HEK293 (cell line): ENCODE data around the gene GUK1.

ENCODE experiments used
- CTCF ChIA-PET: fragments of 350-600 bp; formaldehyde crosslinking; extraction: SDS; loops from one replicate; lab custom pipeline; 2021; ENCODE audit warnings: antibody characterized with exemption; lab: Yijun Ruan, JAX
- POLR2A ChIA-PET: fragments of 300-600 bp; formaldehyde crosslinking; extraction: SDS; loops from one replicate; lab custom pipeline; 2020; ENCODE audit warnings: antibody characterized with exemption, inconsistent platforms; lab: Yijun Ruan, JAX
- H3K27ac ChIP-seq: fragments of 200-500 bp; sonication (Bioruptor generic); 2 replicates; pipeline ENCODE4 v1.5.1; 2014; ENCODE audit warnings: low read depth, low read length, control low read depth, inconsistent platforms; ENCODE audit errors: extremely low read depth
- H3K36me3 ChIP-seq, 2 experiments: fragments of 200-500 bp in 1 of 2; sonication (Bioruptor generic) in 1 of 2; 1 replicate in 1 of 2; 2 replicates in 1 of 2; pipeline ENCODE4 v1.5.1; 2014 to 2017; ENCODE audit warnings: inconsistent platforms in 2 of 2, low read length in 2 of 2; ENCODE audit not compliant: control insufficient read depth in 2 of 2, insufficient read depth in 1 of 2
- H3K4me1 ChIP-seq: fragments of 200-500 bp; sonication (Bioruptor generic); 2 replicates; pipeline ENCODE4 v1.5.1; 2014; ENCODE audit warnings: mild to moderate bottlenecking, low read length, inconsistent platforms; ENCODE audit not compliant: control insufficient read depth, insufficient read depth
- H3K4me3 ChIP-seq: 2 replicates; pipeline ENCODE4 v1.5.1; 2011; ENCODE audit warnings: low read depth, mild to moderate bottlenecking, control low read depth, low read length, moderate library complexity
- H3K9me3 ChIP-seq: fragments of 200-500 bp; sonication (Bioruptor generic); 2 replicates; pipeline ENCODE4 v1.5.1; 2014; ENCODE audit warnings: low read depth, low read length, inconsistent platforms; ENCODE audit not compliant: control insufficient read depth, insufficient read depth
- FEZF1 ChIP-seq: fragments of 450-650 bp; formaldehyde crosslinking; IDR thresholded peaks from 2 replicates; pipeline ENCODE4 v1.5.1; 2016; ENCODE audit warnings: missing biosample characterization, missing genetic modification characterization
- GFI1B ChIP-seq: fragments of 450-650 bp; formaldehyde crosslinking; IDR thresholded peaks from 2 replicates; pipeline ENCODE4 v1.5.1; 2016; ENCODE audit warnings: missing biosample characterization, missing genetic modification characterization
- HOXC10 ChIP-seq: sonication (generic); formaldehyde crosslinking; IDR thresholded peaks from 2 replicates; pipeline ENCODE4 v1.8.1; 2023; ENCODE audit warnings: mild to moderate bottlenecking, missing genetic modification reagents
- IKZF3 ChIP-seq: fragments of 450-650 bp; IDR thresholded peaks from 2 replicates; pipeline ENCODE4 v1.5.0; 2018; ENCODE audit warnings: missing biosample characterization, mild to moderate bottlenecking, missing genetic modification characterization, moderate library complexity
- YY2 ChIP-seq: fragments of 450-650 bp; formaldehyde crosslinking; IDR thresholded peaks from 2 replicates; pipeline ENCODE4 v1.5.1; 2016; ENCODE audit warnings: missing biosample characterization, missing genetic modification characterization
- ZFP37 ChIP-seq: fragments of 450-650 bp; formaldehyde crosslinking; IDR thresholded peaks from 2 replicates; pipeline ENCODE4 v1.5.1; 2016; ENCODE audit warnings: missing biosample characterization, missing genetic modification characterization
- ZNF175 ChIP-seq: fragments of 450-650 bp; formaldehyde crosslinking; IDR thresholded peaks from 2 replicates; pipeline ENCODE4 v1.5.1; 2016; ENCODE audit warnings: missing biosample characterization, missing genetic modification characterization
- ZNF184 ChIP-seq: fragments of 450-650 bp; IDR thresholded peaks from 2 replicates; pipeline ENCODE4 v1.5.1; 2018; ENCODE audit warnings: missing biosample characterization, mild to moderate bottlenecking, missing genetic modification characterization
- ZNF2 ChIP-seq: fragments of 450-650 bp; formaldehyde crosslinking; IDR thresholded peaks from 2 replicates; pipeline ENCODE4 v1.5.1; 2016; ENCODE audit warnings: missing biosample characterization, missing genetic modification characterization
- ZNF266 ChIP-seq: fragments of 450-650 bp; formaldehyde crosslinking; IDR thresholded peaks from 2 replicates; pipeline ENCODE4 v1.5.1; 2016; ENCODE audit warnings: missing biosample characterization, missing genetic modification characterization, low read depth
- ZNF311 ChIP-seq: fragments of 450-650 bp; formaldehyde crosslinking; IDR thresholded peaks from 2 replicates; pipeline ENCODE4 v1.5.1; 2017; ENCODE audit warnings: missing biosample characterization, missing genetic modification characterization, borderline replicate concordance
- ZNF341 ChIP-seq: fragments of 450-650 bp; formaldehyde crosslinking; IDR thresholded peaks from 2 replicates; pipeline ENCODE4; 2016; ENCODE audit warnings: low read depth, missing biosample characterization, missing genetic modification characterization
- ZNF350 ChIP-seq: fragments of 450-650 bp; formaldehyde crosslinking; IDR thresholded peaks from 2 replicates; pipeline ENCODE4 v1.5.0; 2017; ENCODE audit warnings: missing biosample characterization, mild to moderate bottlenecking, missing genetic modification characterization
- ZNF354C ChIP-seq: fragments of 450-650 bp; formaldehyde crosslinking; IDR thresholded peaks from 2 replicates; pipeline ENCODE4 v1.5.1; 2016; ENCODE audit warnings: missing biosample characterization, missing genetic modification characterization, low read depth, borderline replicate concordance
- ZNF48 ChIP-seq: fragments of 450-650 bp; formaldehyde crosslinking; IDR thresholded peaks from 2 replicates; pipeline ENCODE4 v1.5.1; 2016; ENCODE audit warnings: missing biosample characterization, missing genetic modification characterization
- ZNF501 ChIP-seq: fragments of 450-650 bp; formaldehyde crosslinking; IDR thresholded peaks from 2 replicates; pipeline ENCODE4 v1.5.1; 2016; ENCODE audit warnings: missing biosample characterization, missing genetic modification characterization
- ZNF521 ChIP-seq: fragments of 450-650 bp; formaldehyde crosslinking; IDR thresholded peaks from 2 replicates; pipeline ENCODE4 v1.5.1; 2017; ENCODE audit warnings: missing biosample characterization, mild to moderate bottlenecking, missing genetic modification characterization
- ZNF610 ChIP-seq: fragments of 450-650 bp; formaldehyde crosslinking; IDR thresholded peaks from 2 replicates; pipeline ENCODE4 v1.5.1; 2016; ENCODE audit warnings: missing biosample characterization, missing genetic modification characterization, borderline replicate concordance
- ZNF623 ChIP-seq: fragments of 450-650 bp; formaldehyde crosslinking; IDR thresholded peaks from 2 replicates; pipeline ENCODE4 v1.5.1; 2016; ENCODE audit warnings: missing biosample characterization, missing genetic modification characterization
- ZNF664 ChIP-seq: fragments of 450-650 bp; formaldehyde crosslinking; IDR thresholded peaks from 2 replicates; pipeline ENCODE4 v1.5.1; 2016; ENCODE audit warnings: missing biosample characterization, missing genetic modification characterization
- ZNF677 ChIP-seq: fragments of 450-650 bp; IDR thresholded peaks from 2 replicates; pipeline ENCODE4 v1.5.0; 2018; ENCODE audit warnings: missing biosample characterization, mild to moderate bottlenecking, missing genetic modification characterization, moderate library complexity
- ZNF701 ChIP-seq: fragments of 450-650 bp; formaldehyde crosslinking; IDR thresholded peaks from 2 replicates; pipeline ENCODE4 v1.5.1; 2016; ENCODE audit warnings: missing biosample characterization, missing genetic modification characterization
- ZNF704 ChIP-seq: fragments of 450-650 bp; formaldehyde crosslinking; IDR thresholded peaks from 2 replicates; pipeline ENCODE4 v1.5.1; 2016; ENCODE audit warnings: missing biosample characterization, missing genetic modification characterization
- ZNF707 ChIP-seq: fragments of 450-650 bp; formaldehyde crosslinking; IDR thresholded peaks from 2 replicates; pipeline ENCODE4 v1.5.1; 2016; ENCODE audit warnings: missing biosample characterization, missing genetic modification characterization
- ZNF837 ChIP-seq: fragments of 450-650 bp; formaldehyde crosslinking; IDR thresholded peaks from 2 replicates; pipeline ENCODE4 v1.5.1; 2016; ENCODE audit warnings: missing biosample characterization, missing genetic modification characterization
- TF ChIP-seq, protein P1 (sequence below): fragments of 450-650 bp; formaldehyde crosslinking; IDR thresholded peaks from 2 replicates; pipeline ENCODE4 v1.5.1; 2016; ENCODE audit warnings: missing biosample characterization, missing genetic modification characterization
- TF ChIP-seq, protein P2 (sequence below): IDR thresholded peaks from 2 replicates; pipeline ENCODE4 v1.6.1; 2011; ENCODE audit warnings: mild to moderate bottlenecking, low read depth, low read length, borderline replicate concordance
- TF ChIP-seq, protein P3 (sequence below): fragments of 450-650 bp; formaldehyde crosslinking; IDR thresholded peaks from 2 replicates; pipeline ENCODE4 v1.5.1; 2017; ENCODE audit warnings: missing biosample characterization, missing genetic modification characterization

The GUK1 gene

GRCh38 chr1:228122921-228123441 is 17.1 kb upstream of the GUK1 start (continued):
- TF ChIP-seq ZNF521 (tag by site-specific recombination), result no peak
- no peak for TF ChIP-seq ZNF701 (tag by site-specific recombination)
- TF ChIP-seq, protein P1, sequence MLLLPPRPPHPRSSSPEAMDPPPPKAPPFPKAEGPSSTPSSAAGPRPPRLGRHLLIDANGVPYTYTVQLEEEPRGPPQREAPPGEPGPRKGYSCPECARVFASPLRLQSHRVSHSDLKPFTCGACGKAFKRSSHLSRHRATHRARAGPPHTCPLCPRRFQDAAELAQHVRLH (tag by site-specific recombination), result no peak
- TF ChIP-seq ZNF704 (tag by site-specific recombination), result no peak
- TF ChIP-seq FEZF1, result no peak
- no peak for TF ChIP-seq ZNF837
- TF ChIP-seq ZNF266, result no peak
- TF ChIP-seq, protein P2, sequence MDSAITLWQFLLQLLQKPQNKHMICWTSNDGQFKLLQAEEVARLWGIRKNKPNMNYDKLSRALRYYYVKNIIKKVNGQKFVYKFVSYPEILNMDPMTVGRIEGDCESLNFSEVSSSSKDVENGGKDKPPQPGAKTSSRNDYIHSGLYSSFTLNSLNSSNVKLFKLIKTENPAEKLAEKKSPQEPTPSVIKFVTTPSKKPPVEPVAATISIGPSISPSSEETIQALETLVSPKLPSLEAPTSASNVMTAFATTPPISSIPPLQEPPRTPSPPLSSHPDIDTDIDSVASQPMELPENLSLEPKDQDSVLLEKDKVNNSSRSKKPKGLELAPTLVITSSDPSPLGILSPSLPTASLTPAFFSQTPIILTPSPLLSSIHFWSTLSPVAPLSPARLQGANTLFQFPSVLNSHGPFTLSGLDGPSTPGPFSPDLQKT, result no peak
- no peak for TF ChIP-seq IKZF3 (tag by site-specific recombination)
- TF ChIP-seq ZNF664 (tag by site-specific recombination), result no peak

- Histone ChIP-seq H3K9me3 (no peaks in the 10 kb centered on the region), H3K4me1 (no peaks in the 10 kb centered on the region), H3K27ac (no peak overlapping the region), H3K36me3 (no peaks in the 10 kb centered on the region), H3K4me3 (no peak overlapping the region)
- CTCF ChIA-PET, result interaction anchor here (0.7 to 4.6 kb wide), 5 partner anchors 8 to 377 kb away, joined by 3 to 36 read pairs (median 4); no protein-coding TSS in a partner anchor
- POLR2A ChIA-PET, result interaction anchor here (0.8 to 1.6 kb wide), 2 partner anchors 17 to 42 kb away, joined by 4 to 5 read pairs; partner anchors contain the start of gene IBA57
- TF ChIP-seq ZNF354C (no peak), ZNF350 (no peak), GFI1B (no peak), ZFP37 (no peak), ZNF610 (tag by site-specific recombination) (no peak), ZNF677 (tag by site-specific recombination) (no peak), ZNF48 (no peak), YY2 (tag by site-specific recombination) (no peak), HOXC10 (no peak), ZNF311 (tag by site-specific recombination) (no peak), ZNF707 (tag by site-specific recombination) (no peak)
Measured at GRCh38 chr1:228123505-228123904, 16.6 kb upstream of the GUK1 start.

DNA sequence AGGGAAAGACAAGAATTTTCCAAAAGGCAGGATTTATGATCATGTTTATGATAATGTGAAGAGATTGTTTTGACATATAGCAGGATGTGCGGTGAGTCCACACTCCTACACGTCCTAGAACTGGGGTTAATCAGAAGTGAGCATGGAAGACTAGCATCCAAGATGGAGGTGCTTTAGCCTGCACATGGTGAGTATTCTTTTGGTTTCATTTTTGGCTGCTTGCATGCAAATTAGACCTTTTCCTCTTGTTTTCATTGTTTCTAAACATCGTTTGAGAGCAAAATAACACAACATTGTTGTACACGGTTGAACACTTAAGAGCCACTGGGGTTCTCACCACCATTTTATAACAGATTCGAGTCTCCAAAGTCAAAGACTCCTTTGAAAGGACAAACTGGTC is 14.9 kb upstream of the GUK1 start:
- ChIA-PET POLR2A (no interaction called here), CTCF (interaction anchor here (0.7 to 0.9 kb wide), 2 partner anchors 148 to 1263 kb away, joined by 3 read pairs; no protein-coding TSS in a partner anchor)
- TF ChIP-seq ZNF2 (tag by site-specific recombination) (no peak), ZNF341 (tag by site-specific recombination) (no peak), ZNF501 (tag by site-specific recombination) (no peak), ZNF623 (no peak), ZNF175 (tag by site-specific recombination) (no peak), ZFP37 (no peak), ZNF184 (tag by site-specific recombination) (no peak)
- TF ChIP-seq, protein P3, sequence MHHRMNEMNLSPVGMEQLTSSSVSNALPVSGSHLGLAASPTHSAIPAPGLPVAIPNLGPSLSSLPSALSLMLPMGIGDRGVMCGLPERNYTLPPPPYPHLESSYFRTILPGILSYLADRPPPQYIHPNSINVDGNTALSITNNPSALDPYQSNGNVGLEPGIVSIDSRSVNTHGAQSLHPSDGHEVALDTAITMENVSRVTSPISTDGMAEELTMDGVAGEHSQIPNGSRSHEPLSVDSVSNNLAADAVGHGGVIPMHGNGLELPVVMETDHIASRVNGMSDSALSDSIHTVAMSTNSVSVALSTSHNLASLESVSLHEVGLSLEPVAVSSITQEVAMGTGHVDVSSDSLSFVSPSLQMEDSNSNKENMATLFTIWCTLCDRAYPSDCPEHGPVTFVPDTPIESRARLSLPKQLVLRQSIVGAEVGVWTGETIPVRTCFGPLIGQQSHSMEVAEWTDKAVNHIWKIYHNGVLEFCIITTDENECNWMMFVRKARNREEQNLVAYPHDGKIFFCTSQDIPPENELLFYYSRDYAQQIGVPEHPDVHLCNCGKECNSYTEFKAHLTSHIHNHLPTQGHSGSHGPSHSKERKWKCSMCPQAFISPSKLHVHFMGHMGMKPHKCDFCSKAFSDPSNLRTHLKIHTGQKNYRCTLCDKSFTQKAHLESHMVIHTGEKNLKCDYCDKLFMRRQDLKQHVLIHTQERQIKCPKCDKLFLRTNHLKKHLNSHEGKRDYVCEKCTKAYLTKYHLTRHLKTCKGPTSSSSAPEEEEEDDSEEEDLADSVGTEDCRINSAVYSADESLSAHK (tag by site-specific recombination), result no peak
- H3K4me3 ChIP-seq, result no peak overlapping the region
- H3K36me3 ChIP-seq, result no peaks in the 10 kb centered on the region
- no peaks in the 10 kb centered on the region for H3K9me3 ChIP-seq
- no peaks in the 10 kb centered on the region for H3K4me1 ChIP-seq
- no peak overlapping the region for H3K27ac ChIP-seq
